ENCODE data around the gene MX2. TPM values are rescaled to one million over a fixed set of nuclear protein-coding genes. Genes with fewer than 3 reads are reported as not detected.

Gene MX2
- total and polyA plus RNA-seq, 2 of the 8 experiments (the other 6 are each of a cell fraction or from before 2014, with no cell fraction given): 3.1 to 8.9 TPM

DNA sequence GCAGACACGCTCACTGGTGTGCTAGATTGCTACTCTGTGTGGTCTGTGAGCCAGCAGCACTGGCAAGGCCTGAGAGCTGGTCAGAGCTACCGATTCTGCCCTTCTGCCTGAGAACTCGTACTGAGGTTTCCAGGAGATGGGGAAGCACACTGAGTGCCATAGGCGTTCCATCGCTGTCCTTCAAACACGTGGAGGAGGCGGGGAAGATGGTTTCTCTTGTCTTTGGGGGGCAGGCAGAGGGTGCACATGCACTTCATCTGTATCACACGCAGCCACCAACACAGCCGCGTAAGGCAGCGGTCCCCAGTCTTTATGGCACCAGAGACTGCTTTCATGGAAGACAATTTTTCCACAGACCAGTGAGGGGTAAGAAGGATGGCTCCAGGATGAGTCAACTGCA lies 40.4 kb downstream of the MX2 start:
- Histone ChIP-seq H4K5ac (ENCODE audit: insufficient read length, low read depth, low read length) (no peak overlapping the region), H3K23me2 (ENCODE audit: low read depth, low read length) (no peaks in the 10 kb centered on the region), H2BK20ac (ENCODE audit: low read length) (no peak overlapping the region), H3K56ac (replicated peaks; ENCODE audit: insufficient read length, low read depth, low read length) (no peak overlapping the region), H2BK120ac (replicated peaks; ENCODE audit: low read depth, low read length) (no peak overlapping the region), H2BK5ac (ENCODE audit: low read depth, low read length) (no peak overlapping the region), H3K27ac (ENCODE audit: low read depth, low read length) (no peak overlapping the region), H3K4ac (replicated peaks; ENCODE audit: insufficient read length, low read depth, low read length) (no peak overlapping the region), H3K4me3 (ENCODE audit: extremely low read depth in 1 of 4, insufficient read depth in 2 of 4, low read depth in 3 of 4, low read length in 4 of 4) (no peak overlapping the region), H4K91ac (replicated peaks; ENCODE audit: insufficient read length, low read length) (no peak overlapping the region), H3K27me3 (replicated peaks in 1 of 4; ENCODE audit: control insufficient read depth in 3 of 4, extremely low read depth in 1 of 4, insufficient read depth in 3 of 4, low read length in 3 of 4) (no peaks in the 10 kb centered on the region), H2BK15ac (ENCODE audit: low read length) (no peak overlapping the region), H3K14ac (ENCODE audit: insufficient read length) (no peak overlapping the region), H3K23ac (ENCODE audit: insufficient read length) (no peak overlapping the region), H3K4me1 (replicated peaks in 1 of 4; ENCODE audit: control insufficient read depth in 3 of 4, insufficient read depth in 4 of 4, low read length in 3 of 4) (no peaks in the 10 kb centered on the region), H2AFZ (ENCODE audit: low read length) (no peak overlapping the region), H3K9ac (replicated peaks in 1 of 4; ENCODE audit: extremely low read depth in 1 of 4, low read depth in 3 of 4, low read length in 3 of 4) (no peak overlapping the region), H2BK12ac (ENCODE audit: low read depth, low read length) (no peak overlapping the region), H3K36me3 (ENCODE audit: control insufficient read depth in 2 of 4, insufficient read depth in 4 of 4, low read length in 3 of 4) (no peaks in the 10 kb centered on the region), H4K20me1 (replicated peaks in 1 of 2; ENCODE audit: control insufficient read depth in 1 of 2, insufficient read depth in 2 of 2, low read length in 2 of 2) (no peaks in the 10 kb centered on the region), H3K18ac (ENCODE audit: extremely low read depth, low read length) (no peak overlapping the region), H4K8ac (ENCODE audit: extremely low read depth, insufficient read depth, low read length) (no peak overlapping the region), H3K9me3 (ENCODE audit: insufficient read depth in 2 of 2, low read depth in 1 of 2, low read length in 1 of 2) (no peaks in the 10 kb centered on the region), H3K79me2 (ENCODE audit: control insufficient read depth in 1 of 2, insufficient read depth in 2 of 2, low read length in 2 of 2) (no peaks in the 10 kb centered on the region), H3K79me1 (ENCODE audit: low read depth, low read length) (no peaks in the 10 kb centered on the region), H2AK5ac (ENCODE audit: low read depth, low read length) (no peak overlapping the region), H3K4me2 (ENCODE audit: insufficient read depth in 1 of 2, low read depth in 2 of 2, low read length in 2 of 2) (no peak overlapping the region)
- DNase-seq (ENCODE audit: low read depth in 1 of 2, low spot score in 2 of 2) (no peak), FAIRE-seq (no peak)
- ChIA-PET CTCF (ENCODE audit: partially characterized antibody) (interaction anchor here (1.5 to 2.3 kb wide), 3 partner anchors 10 to 232 kb away, joined by 3 to 13 read pairs (median 6); no protein-coding TSS in a partner anchor), POLR2A (ENCODE audit: partially characterized antibody) (no interaction called here)
- WGBS, 2 experiments (ENCODE audit: extremely low coverage in 1 of 2, insufficient coverage in 1 of 2, insufficient read length in 1 of 2, insufficient replicate concordance in 2 of 2, low coverage in 1 of 2, low lambda C conversion rate in 2 of 2, missing lambda C conversion rate in 1 of 2): 94% methylated on average over 11 of the region's 11 CpGs; no CpG with 5 or more reads in 1 of the 2 experiments
- TF ChIP-seq, protein P1, sequence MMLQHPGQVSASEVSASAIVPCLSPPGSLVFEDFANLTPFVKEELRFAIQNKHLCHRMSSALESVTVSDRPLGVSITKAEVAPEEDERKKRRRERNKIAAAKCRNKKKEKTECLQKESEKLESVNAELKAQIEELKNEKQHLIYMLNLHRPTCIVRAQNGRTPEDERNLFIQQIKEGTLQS (IDR thresholded peaks at IDR 0.05; ENCODE audit: insufficient read depth, low read depth, low read length): no peak
- no peak for TF ChIP-seq TCF12 (IDR thresholded peaks at IDR 0.05; ENCODE audit: low read depth, low read length)
- no peak for TF ChIP-seq CEBPB (IDR thresholded peaks at IDR 0.05; ENCODE audit: low read depth, low read length)
- TF ChIP-seq SRF (IDR thresholded peaks at IDR 0.05; ENCODE audit: low read depth, low read length): no peak
- no peak for TF ChIP-seq MAFK (IDR thresholded peaks at IDR 0.05; ENCODE audit: low read depth, low read length)
